Frontal cortex (tissue), 4 donors: Measurements from ENCODE around the gene ADGRG6. TPM values are rescaled to one million over a fixed set of nuclear protein-coding genes. Genes with fewer than 3 reads are reported as not detected.

Experiments used
- DNase-seq, 2 donors: peaks; one replicate each; pipeline ENCODE4 v3.0.0; 2012; ENCODE audit warnings: low spot score in 2 of 2
- FAIRE-seq: peaks from 2 replicates; lab custom pipeline; 2012; peaks lifted over from hg19 to GRCh38; lab: Jason Lieb, UNC
- total RNA-seq: library from RNA; depleted of rRNA; stranded (reverse); fragments of >200 nt; gene quantifications from one replicate; pipeline ENCODE4 v1.2.3, GENCODE V29; 2014
- donor health status: control.
- donor health status: control.
- donor health status: control.

ADGRG6 gene
- total RNA-seq, 1 donor from 2014 or later = 9.8 TPM

DNA sequence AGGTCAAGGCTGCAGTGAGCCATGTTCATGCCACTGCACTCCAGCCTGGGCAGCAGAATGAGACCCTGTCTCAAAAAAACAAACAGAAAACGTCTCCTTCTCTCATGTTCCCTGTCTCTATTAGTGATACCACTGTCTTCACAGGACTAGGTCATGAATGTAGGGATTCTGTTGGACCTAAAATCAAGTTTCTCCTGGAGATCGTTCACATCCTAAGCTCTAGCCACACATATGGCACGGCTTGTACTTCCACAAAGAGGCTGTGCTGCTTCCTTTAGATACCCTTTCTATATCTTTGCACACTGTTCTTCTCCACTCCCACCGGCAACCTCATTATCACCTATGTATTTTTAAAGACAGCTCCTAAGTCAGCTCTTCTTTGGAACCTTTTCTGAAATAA, 96.5 kb downstream of the ADGRG6 start:
- no peak for FAIRE-seq

DNA sequence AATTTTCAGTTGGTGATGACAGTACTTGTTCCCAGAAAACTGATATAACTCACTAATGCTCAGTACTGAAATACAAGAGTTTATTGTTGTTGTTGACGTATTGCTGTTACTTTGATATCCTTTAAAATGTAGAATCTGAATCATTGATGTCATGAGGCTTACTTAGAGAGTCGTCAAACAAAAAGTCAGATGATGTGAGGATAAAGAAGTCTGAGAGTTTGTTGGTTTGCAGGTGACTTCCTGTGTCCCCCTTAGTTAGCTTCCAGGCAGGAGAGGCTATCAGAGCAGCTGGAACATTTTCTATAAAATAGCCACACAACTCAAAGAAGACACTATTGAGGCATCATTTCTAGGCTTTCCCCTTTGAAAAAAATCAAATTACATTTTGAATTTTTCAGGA, 97.9 kb downstream of the ADGRG6 start:
- FAIRE-seq (no peak), DNase-seq (no peak)

More for the DNA sequence above, 96.5 kb downstream of the ADGRG6 start:
- no peak for DNase-seq

DNA sequence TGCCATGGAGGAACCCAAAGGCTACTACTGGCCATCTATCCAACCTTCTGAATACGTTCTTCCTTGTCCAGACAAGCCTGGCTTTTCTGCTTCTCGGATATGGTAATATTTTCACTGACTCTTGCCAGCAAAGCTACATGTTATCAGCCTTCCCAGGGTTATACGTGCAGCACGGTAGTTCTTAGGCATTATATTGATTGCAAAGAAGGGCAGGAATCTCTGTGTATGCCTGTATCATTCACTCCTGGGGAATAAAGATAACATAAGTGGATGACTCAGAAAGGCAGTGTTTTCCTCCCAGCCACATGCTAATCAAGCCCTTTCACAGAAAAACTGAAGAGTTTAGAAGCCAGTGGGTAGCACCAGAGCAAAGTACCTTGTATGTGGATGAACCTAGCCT, 98.7 kb downstream of the ADGRG6 start:
- DNase-seq = no peak

DNA sequence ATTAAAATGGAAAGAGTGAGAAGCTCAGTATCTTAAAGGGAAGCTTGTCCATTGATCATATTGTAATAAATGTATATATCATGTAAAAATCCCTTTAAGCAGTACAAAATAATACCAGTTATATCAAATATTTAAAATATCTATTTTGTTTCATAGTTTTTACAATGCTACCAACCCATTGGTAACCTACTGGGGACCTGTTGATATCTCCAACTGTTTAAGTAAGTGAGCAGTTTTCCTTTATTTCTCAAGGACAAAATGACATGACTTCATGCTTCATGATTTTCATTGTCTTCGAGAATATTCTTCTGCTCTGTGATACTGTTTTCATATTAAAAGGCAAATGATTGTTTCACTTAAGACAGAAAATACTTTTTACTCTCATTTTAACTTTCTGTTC, 100.0 kb downstream of the ADGRG6 start:
- FAIRE-seq = no peak
- no peak for DNase-seq

More for the DNA sequence above, 98.7 kb downstream of the ADGRG6 start:
- no peak for FAIRE-seq

DNA sequence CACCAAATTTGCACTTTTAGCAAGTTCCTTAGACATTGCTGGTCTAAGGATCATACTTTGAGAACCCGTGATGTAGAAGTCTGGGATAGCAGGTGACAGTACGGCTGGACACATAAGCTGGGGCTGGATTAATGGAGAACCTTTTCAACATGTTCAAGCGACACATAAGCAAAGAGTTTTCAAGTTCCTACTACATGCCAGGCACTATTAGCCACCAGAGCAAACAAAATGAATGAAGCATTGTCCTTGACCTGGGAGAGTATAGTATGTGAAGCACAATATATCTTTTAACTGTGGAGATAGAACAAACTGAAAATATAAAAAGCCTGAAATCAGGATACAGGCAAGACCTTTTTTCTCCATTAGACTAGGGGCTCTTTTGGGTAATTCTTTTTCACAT, 102.9 kb downstream of the ADGRG6 start:
- no peak for FAIRE-seq
- DNase-seq = no peak

DNA sequence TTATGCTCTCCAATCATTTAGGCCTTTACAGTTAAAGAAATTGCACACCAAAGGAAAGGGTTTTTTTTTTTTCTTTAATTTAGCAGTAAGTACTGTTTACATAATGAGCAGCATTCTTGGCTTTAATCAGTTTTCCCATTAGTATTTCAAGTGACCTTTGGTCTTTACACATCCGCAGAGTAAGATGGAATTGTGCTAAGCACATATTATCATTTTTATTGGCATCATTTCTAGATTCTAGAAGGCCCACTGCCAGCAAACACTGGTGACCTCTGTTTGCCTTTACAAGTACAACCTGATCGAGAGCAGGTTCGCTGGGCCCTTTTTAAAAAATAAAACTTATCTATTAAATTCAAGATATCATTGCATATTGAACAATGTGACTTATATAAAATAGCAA, 104.3 kb downstream of the ADGRG6 start:
- no peak for FAIRE-seq

DNA sequence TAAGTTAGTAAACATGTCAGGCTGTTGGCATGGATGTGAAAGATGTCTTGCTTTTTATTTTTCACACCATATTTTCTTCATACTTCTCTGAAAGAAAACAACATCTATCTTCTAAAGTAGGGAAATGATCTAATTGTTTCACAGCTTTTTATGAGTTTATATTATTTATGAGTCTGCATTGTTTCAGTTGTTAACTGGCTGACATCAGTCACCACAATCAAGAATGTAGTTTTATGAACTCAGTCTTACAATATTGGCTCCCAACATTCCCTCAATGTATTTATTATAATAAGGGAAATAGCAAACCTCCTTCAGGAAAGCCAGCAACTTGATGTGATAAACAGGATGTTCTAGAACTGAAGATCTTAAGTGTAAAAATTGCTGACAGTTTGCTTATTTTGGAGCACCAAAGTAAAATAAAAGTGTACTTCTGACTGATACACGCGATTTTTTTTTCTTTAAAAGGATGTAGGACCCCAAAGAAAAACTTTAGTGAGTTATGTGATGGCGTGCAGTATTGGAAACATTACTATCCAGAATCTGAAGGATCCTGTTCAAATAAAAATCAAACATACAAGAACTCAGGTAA, 106.0 kb downstream of the ADGRG6 start:
- DNase-seq (no peak), FAIRE-seq (no peak)

More for the DNA sequence above, 104.3 kb downstream of the ADGRG6 start:
- DNase-seq = no peak

DNA sequence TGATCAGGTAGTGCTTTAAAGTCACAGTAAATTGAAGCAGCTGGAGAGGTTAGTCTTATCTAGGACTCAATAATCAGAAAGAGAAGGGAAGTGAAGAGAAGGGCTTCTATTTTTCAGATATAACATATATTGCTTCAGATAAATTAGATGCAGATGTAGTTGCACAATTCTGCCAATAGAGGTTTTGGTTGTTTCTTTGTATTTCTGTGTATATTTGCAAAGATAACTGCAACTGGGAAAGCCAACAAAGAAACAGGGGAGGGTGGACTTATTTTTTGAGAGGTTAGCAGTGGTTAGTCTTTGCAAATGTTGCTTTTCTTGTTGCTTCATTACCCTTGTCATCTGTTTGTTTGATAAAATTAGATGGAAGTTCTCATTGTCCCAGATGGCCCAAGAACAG, 106.6 kb downstream of the ADGRG6 start:
- no peak for DNase-seq
- FAIRE-seq = no peak

DNA sequence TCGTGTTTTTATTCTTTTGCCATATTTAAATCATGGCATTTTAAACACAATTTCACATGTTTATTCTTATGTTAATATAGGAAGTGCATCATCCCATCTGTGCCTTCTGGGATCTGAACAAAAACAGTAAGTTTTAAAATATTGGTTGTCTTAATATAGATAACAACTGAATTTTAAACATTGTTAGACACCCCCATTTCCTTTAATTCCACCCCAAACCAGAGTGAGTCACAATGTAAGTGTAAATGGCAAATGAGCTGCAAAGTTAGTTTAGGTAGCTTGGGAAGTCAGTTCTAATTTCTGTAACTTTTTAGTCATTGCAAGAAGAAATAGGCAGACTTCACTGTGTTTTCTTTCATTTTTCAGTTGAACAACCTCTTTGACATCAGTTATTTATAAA, 108.0 kb downstream of the ADGRG6 start:
- DNase-seq (no peak), FAIRE-seq (no peak)

DNA sequence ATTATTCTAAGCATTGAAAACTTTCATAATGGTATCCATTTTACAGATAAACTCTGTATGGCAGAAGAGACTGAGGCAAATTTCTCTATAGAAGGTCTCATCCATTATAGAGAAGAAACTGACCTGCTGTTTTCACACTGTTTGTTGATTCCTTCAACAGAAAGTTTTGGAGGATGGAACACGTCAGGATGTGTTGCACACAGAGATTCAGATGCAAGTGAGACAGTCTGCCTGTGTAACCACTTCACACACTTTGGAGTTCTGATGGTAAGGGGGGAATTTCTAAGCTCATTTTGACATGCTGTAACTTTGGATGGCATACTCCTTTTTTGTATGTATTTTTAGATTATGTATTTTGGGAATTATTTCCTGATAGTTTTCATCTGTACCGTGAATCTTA, 109.3 kb downstream of the ADGRG6 start:
- DNase-seq (no peak), FAIRE-seq (no peak)

DNA sequence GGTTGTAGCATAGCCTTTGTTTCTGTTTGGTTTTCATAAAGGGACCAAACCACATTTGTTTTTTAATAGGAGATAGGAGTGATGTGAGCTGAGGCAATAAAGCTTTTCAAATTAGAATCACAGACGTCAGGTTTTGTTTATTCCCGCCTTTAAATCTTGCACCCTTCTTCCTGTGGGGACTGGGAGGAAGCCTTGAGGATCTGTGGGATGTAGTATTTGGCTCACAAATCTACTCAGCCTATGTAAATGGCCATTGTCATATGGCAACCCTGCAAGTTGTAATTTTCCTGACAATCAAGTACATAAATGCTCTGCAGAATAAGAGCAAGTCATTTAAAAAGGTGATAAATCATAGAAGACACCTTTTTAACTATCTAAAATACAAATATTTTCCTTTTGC, 110.4 kb downstream of the ADGRG6 start:
- no peak for FAIRE-seq
- DNase-seq = no peak

DNA sequence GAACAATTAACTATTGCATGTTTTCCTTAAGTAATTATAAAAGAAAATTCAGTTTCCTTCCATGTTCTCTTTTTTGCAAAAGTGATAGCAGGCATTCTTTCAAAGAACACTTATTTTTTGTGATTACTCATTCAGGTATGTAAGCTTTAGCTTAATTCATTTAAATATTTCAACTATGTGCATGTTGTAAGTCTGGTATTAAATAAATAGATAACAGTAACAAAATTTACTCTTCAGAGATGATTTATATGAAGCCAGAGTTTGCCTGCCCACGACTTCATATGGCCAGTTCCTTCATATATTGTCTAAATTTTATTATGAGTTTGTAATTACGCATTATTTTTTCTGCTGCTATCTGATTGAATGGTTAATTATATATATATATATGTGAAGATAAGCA, 110.9 kb downstream of the ADGRG6 start:
- FAIRE-seq = no peak
- DNase-seq = no peak

DNA sequence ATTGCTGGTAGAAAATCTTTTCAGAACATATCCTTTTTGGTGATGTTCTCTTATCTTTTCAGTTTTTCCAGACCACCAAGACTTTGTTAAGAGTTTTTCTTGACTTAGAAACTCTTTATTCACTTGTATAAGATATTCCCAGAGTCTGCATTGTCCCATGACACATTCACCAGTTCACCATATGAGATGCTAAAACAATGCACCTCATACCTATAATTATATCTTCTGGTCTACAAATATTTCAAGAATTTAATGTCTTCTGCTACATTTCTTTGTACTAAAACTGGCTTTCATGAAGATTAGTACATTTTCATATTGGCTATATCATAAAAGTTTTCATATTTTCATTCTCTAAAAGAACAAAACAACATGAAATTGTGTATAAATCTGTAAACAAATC, 111.3 kb downstream of the ADGRG6 start:
- FAIRE-seq (no peak), DNase-seq (no peak)

DNA sequence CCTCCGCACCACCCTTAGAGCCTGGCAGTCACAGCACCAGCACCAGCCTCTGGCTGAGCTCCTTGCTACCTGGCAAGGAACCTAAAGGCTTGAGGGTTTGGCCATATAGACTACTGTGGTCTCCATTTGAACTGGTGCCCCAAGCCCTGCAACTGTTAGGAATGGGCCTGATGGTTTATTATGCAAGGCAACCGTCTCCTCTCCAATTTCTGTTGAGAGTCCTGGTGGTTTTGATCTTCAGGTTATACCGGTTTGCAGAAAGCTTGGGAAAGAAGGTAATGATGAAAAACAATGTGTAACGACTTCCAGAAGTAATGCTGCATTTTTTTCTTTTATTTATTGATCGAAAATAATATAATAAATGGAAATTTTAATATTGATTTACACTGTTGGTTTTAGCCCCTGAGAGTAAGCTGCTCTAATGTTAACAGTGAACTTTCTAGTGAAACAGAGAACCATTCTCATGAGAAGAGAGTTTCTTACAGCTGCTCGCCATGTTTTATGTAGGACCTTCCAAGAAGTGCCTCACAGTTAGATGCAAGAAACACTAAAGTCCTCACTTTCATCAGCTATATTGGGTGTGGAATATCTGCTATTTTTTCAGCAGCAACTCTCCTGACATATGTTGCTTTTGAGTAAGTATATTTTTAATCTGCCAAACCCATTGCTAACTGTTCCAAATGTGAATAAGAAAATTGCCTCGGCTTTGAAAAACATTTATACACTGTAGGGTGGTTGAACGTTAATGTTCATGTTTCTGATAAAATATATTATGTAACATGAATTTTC, 112.8 kb downstream of the ADGRG6 start:
- DNase-seq (no peak), FAIRE-seq (no peak)

DNA sequence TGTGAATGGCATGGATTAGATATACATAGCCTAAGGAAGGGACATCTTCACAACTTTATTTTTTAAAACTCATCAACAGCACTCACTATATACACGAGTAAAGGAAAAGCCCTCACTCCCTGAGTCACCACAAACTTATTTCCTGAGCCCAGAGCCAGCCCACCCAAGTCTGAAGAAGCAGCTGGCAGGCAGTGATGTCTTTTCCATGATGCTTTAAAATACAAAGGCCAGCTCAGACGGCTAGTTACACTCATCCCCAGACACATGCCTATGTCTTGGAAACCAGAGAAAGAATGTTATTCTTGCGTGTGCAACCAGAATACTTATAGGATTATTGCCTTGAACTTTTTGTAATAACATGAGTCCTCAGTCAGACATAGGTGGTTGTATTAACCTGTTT, 114.4 kb downstream of the ADGRG6 start:
- DNase-seq = no peak
- no peak for FAIRE-seq

DNA sequence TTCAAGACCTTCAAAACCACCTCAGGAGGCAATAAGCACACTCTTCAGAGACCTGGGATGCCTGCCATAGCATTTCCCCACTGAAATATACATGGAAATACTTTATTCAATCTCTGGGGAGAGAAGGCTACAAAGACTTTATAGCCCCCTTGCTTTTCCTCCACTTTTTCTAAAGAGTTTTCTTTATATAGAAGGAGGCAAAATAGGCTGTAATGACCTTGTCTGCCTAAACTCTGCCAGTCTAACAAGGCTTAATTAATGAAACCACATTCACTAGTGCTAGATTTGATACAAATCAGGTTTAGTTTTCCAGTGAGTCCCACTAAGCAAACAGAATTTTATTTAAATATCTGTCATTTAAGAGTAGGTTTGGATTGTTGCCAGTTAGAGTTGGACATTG, 114.9 kb downstream of the ADGRG6 start:
- FAIRE-seq = no peak
- no peak for DNase-seq

DNA sequence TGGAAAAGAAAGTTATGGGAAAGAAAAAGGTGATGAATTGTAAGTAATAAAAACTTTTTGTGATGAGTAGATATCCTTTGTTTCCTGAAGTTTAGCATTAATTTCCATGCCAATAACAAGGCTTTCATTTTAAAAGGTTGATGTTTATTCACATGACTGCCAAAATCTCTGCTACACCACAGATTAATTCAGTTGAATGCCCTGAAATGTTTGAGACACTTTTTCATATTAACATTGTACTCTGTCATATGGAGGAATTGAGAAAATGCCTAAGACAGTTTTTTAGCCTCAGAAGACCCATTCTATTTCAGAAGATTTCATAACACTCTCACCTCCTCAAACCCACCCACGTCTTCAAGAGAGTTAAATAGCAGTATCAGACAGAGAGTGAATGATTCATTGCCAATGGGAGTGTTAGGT, 115.5 kb downstream of the ADGRG6 start:
- FAIRE-seq = no peak

DNA sequence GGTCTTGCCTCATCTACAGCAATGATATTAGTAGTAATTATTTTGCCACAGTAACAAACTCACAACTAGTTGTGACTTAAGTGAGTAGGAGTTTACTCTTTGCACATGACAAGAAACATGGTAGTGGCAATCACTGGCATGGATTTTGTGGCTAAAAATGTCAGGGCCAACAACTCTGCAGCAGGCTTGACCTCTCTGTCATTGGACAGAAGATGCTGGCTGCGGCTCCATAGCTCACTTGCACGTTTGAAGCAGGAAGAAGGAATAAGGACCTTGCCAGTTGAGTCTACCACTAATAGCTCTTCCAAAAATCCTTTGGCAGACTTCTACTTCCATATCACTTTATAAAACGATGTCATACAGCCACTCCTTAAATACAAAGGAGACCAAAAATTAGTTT, 117.3 kb downstream of the ADGRG6 start:
- no peak for FAIRE-seq
- DNase-seq = no peak

More for the DNA sequence above, 115.5 kb downstream of the ADGRG6 start:
- peak in 1 of 2 donors; percentile 2 for DNase-seq

DNA sequence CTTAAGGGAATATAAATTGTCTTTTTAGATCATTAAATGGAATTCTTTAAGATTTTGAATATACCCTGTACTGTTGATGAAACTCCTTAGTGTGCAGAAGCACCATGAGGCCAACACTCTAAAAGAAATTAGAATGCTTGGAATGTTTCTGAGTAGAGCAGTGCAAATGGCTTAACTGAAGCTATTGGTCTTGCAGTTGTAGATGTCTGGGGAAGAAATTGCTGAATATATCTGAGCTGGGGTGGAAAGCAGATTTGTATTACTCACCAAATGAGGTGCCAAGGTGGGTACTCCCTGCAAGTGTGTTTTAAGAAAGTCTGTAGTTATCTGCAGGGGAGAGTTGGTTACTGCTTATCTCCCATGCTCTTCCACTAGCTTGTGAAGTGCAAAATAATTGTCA, 119.0 kb downstream of the ADGRG6 start:
- DNase-seq (no peak), FAIRE-seq (no peak)

DNA sequence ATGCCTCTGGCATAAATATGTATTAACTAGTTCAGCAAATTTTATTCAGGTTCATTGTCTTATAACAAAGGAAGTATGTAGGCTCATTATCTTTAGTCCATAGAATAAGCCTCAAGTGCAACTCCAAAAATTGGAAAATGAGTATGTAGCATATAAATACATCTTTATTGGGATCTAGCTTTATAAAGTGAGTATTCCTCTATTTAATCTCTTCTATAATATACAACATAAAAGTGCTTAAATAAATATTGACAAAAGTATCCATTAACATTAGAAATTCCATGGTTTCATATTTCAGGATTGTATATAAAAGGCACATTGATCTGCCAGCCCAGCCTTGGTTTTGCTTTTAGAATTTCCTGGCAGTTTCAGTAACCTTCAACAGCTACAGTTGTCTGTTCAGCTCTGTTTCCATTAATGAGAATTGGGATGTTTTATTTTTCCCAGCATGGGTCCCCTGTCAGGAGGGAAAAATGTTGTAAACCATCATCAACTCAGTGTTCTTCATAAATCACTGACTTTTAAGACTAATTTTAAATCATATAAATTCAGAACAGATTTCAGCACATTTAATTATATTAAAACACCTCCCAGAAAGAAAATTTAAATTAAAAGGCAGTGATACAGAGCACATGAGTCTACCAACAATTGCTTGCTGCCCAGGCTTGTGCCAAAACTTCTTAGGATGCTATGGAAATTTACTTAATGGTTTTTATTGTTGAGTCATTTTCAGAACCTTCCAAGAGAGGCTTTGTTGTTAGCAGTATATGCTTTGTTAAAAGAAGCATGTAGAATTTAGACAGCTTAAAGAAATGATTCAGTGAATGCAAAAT, 119.7 kb downstream of the ADGRG6 start:
- DNase-seq (no peak), FAIRE-seq (no peak)
